BE2C (cell line): Measurements from ENCODE around the gene CDC34.

ENCODE experiments used
- DNase-seq: peaks from one replicate; pipeline ENCODE4 v3.0.0-alpha.2; 2020
- H3K27me3 ChIP-seq: fragments of 250-450 bp; sonication (Bioruptor Pico); 2 replicates; pipeline ENCODE4 v1.5.1; 2020; ENCODE audit warnings: mild to moderate bottlenecking
- H3K36me3 ChIP-seq: fragments of 250-450 bp; sonication (Bioruptor Pico); 2 replicates; pipeline ENCODE4 v1.5.1; 2020; ENCODE audit warnings: mild to moderate bottlenecking
- H3K4me1 ChIP-seq: fragments of 250-450 bp; sonication (Bioruptor Pico); 2 replicates; pipeline ENCODE4 v1.5.1; 2020
- H3K4me3 ChIP-seq: 2 replicates; pipeline ENCODE4 v1.5.1; 2011; ENCODE audit warnings: low read depth, low read length
- H3K9me3 ChIP-seq: fragments of 250-450 bp; sonication (Bioruptor Pico); 2 replicates; pipeline ENCODE4 v1.5.1; 2020
- TF ChIP-seq, protein P1 (sequence below): IDR thresholded peaks from 2 replicates; pipeline ENCODE4 v1.5.1; 2012; ENCODE audit warnings: mild to moderate bottlenecking, low read depth, low read length

Gene CDC34

DNA sequence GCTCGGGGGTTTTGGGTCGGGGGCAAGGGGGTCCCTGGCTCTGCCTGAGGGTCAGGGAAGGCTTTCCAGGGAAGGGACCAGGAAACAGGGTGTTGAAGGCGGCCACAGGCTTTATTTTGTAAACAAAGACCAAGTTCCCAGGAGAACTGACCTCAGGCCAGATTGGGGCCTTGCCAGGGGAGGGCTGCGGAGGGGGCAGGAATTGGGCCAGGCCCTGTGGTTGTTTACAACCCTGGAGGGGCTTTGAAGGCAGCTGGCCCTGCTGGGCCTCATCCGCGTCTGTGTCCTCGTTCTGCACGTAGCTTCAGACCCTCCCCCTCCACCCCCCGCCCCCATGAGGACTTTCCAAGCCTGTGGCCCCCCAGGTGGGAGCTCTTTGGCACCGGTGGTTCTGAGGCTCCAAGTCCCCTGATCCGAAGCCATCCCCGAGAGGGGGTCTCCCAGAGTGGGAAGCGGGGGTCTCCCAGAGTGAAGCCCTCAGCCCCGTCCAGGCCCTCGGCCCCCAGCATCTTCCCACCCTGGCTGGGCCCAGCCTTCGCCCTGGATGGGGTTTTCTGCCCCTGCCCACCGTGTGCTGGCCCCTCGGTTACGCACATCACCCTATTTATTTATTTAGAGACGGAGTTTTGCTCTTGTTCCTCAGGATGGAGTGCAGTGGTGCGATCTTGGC lies 27.3 kb downstream of the CDC34 start:
- Histone ChIP-seq H3K4me3 (no peak overlapping the region), H3K9me3 (no peaks in the 10 kb centered on the region), H3K27me3 (no peaks in the 10 kb centered on the region), H3K36me3 (no peaks in the 10 kb centered on the region), H3K4me1 (no peaks in the 10 kb centered on the region)
- DNase-seq = no peak
- TF ChIP-seq, protein P1, sequence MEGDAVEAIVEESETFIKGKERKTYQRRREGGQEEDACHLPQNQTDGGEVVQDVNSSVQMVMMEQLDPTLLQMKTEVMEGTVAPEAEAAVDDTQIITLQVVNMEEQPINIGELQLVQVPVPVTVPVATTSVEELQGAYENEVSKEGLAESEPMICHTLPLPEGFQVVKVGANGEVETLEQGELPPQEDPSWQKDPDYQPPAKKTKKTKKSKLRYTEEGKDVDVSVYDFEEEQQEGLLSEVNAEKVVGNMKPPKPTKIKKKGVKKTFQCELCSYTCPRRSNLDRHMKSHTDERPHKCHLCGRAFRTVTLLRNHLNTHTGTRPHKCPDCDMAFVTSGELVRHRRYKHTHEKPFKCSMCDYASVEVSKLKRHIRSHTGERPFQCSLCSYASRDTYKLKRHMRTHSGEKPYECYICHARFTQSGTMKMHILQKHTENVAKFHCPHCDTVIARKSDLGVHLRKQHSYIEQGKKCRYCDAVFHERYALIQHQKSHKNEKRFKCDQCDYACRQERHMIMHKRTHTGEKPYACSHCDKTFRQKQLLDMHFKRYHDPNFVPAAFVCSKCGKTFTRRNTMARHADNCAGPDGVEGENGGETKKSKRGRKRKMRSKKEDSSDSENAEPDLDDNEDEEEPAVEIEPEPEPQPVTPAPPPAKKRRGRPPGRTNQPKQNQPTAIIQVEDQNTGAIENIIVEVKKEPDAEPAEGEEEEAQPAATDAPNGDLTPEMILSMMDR = no peak

DNA sequence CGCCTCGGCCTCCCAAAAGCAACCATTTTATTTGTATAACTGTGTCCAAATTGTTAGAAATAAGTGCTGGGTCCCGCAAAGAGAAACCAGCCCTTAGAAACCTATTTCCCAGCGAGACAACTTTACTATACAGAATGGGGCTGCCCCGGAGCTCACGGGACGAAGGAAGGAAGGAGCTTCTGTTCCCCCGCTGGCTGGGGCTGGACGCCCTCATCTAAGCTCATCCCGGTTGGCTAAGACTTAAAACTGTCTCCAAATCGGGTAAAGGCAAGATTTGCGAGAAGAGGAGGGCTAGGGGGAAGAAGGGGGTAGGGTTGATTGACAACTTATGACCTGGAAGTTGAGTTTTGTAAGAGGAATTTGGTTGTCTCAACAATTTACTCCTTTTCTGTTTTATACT lies 28.6 kb downstream of the CDC34 start:
- Histone ChIP-seq H3K9me3 (no peaks in the 10 kb centered on the region), H3K36me3 (no peaks in the 10 kb centered on the region), H3K4me1 (no peaks in the 10 kb centered on the region), H3K4me3 (no peak overlapping the region), H3K27me3 (no peaks in the 10 kb centered on the region)
- no peak for DNase-seq
- TF ChIP-seq, protein P1 = no peak

DNA sequence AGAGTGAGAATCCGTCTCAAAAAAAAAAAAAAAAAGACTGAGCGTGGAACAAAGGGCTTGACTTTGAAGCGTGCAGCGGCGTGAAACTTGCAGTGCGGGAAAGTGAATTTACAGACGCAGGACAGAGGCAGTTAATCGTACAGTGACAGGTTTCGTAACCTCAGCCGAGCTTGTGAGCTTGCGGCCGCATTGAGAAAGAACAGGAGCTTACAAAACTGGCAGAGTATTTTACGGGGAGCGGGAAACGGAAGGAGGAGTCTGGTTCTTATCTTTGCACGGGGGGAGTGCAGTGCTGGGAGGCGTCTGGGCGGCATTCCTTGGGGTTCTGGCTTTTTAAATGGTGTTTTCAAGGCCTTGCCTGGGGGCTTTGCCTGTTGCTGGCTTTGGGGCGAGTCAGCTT lies 34.8 kb downstream of the CDC34 start:
- H3K27me3 ChIP-seq = no peaks in the 10 kb centered on the region
- H3K9me3 ChIP-seq = no peaks in the 10 kb centered on the region
- peak; percentile 68 for DNase-seq
- peak overlapping the region; percentile 35 for H3K4me3 ChIP-seq
- no peaks in the 10 kb centered on the region for H3K36me3 ChIP-seq
- TF ChIP-seq, protein P1 = no peak
- peaks cover 5% of the 10 kb centered on the region; the same call in 1 of the 2 replicates for H3K4me1 ChIP-seq

DNA sequence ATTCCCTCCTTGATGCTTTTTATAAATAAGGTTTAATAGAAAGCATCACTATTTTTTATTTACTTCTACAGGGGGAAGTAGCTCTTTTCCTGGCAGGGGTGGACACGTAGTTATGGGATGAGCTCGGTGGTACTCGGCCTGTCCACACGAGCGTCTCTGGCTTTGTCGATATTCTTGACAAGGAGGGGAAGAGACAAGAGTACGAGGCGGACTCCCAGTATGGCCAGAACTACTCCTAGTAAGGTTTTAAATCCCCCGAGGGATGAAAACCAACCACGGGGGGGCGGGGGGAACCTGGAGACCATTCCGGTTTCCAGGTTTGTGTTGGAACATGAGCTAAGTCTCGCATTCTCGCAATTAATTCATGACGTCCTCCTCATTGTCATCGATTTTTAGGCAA lies 35.3 kb downstream of the CDC34 start:
- H3K4me3 ChIP-seq = peak overlapping the region; percentile 35
- no peaks in the 10 kb centered on the region for H3K36me3 ChIP-seq
- no peak for DNase-seq
- no peaks in the 10 kb centered on the region for H3K9me3 ChIP-seq
- no peaks in the 10 kb centered on the region for H3K27me3 ChIP-seq
- peaks cover 8% of the 10 kb centered on the region; the same call in 1 of the 2 replicates for H3K4me1 ChIP-seq
- TF ChIP-seq, protein P1 = no peak

DNA sequence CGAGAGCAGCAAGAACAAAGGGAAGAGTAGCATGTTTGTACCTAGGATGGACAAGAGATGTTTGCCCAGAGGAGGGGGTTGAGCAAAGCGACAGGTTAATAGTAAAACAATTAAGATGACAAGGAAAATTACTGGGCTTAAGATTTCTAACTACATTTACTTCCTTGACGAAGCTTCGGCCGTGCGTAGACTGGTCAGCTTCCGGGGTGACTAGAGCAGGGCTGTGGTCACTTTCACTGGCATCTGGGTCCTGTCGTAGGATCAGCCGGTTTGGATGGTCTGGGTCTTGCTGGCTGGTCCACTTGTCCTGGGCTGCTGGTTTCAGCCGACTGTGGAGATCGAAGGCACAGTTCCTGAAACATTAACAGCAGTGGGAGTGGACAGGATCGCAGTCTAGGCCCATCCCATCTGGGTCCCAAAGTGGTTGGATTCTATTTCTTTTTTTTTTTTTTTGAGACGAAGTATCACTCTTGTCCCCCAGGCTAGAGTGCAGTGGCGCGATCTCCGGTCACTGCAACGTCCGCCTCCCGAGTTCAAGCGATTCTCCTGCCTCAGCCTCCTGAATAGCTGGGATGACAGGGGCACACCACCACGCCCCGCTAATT lies 35.8 kb downstream of the CDC34 start:
- no peaks in the 10 kb centered on the region for H3K36me3 ChIP-seq
- TF ChIP-seq, protein P1 = no peak
- peaks cover 8% of the 10 kb centered on the region; the same call in 1 of the 2 replicates for H3K4me1 ChIP-seq
- DNase-seq = no peak
- no peak overlapping the region for H3K4me3 ChIP-seq
- no peaks in the 10 kb centered on the region for H3K9me3 ChIP-seq
- H3K27me3 ChIP-seq = no peaks in the 10 kb centered on the region

DNA sequence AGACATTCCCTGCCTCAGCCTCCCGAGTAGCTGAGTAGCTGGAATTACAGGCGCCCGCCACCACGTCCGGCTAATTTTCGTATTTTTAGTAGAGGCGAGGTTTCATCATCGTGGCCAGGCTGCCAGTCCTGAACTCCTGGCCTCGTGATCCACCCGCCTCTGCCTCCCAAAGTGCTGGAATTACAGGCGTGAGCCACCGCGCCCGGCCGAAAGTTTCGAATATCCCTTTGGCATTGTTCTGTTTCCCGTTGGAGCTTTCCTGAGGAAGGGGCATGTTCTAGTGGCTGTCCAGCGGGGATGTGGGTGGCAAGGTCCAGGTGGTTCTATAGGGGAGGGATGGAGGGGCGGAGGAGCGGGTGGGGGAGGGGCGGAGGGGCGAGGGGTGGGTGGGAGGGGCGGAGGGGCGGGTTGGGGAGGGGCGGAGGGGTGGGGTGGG lies 38.7 kb downstream of the CDC34 start:
- Histone ChIP-seq H3K36me3 (no peaks in the 10 kb centered on the region; the same call in 1 of the 2 replicates), H3K9me3 (no peaks in the 10 kb centered on the region), H3K27me3 (no peaks in the 10 kb centered on the region), H3K4me1 (peaks cover 8% of the 10 kb centered on the region; the same call in 1 of the 2 replicates), H3K4me3 (no peak overlapping the region)
- TF ChIP-seq, protein P1 = no peak
- no peak for DNase-seq
